Adipocyte (in vitro differentiated cells): Measurements from ENCODE around the gene MAP1B.

ENCODE experiments used
- DNase-seq: peaks from one replicate; pipeline ENCODE4 v3.0.0-alpha.2; 2015; ENCODE audit warnings: low read depth
- H3K27me3 ChIP-seq: replicated peaks from 2 replicates; pipeline ENCODE4 v1.7.0; 2013; ENCODE audit warnings: mild to moderate bottlenecking, low read length, moderate library complexity; ENCODE audit not compliant: control insufficient read depth, insufficient read depth
- H3K36me3 ChIP-seq: 2 replicates; pipeline ENCODE4 v1.7.0; 2013; ENCODE audit warnings: low read length, mild to moderate bottlenecking, moderate library complexity; ENCODE audit not compliant: control insufficient read depth, insufficient read depth, severe bottlenecking
- H3K4me1 ChIP-seq: 2 replicates; pipeline ENCODE4 v1.7.0; 2013; ENCODE audit warnings: mild to moderate bottlenecking, low read length, moderate library complexity; ENCODE audit not compliant: control insufficient read depth, insufficient read depth
- H3K4me3 ChIP-seq: 2 replicates; pipeline ENCODE4 v1.7.0; 2013; ENCODE audit warnings: mild to moderate bottlenecking, low read length, moderate library complexity
- H3K9ac ChIP-seq: 2 replicates; pipeline ENCODE4 v1.7.0; 2013; ENCODE audit warnings: mild to moderate bottlenecking, low read length, moderate library complexity
- H3K9me3 ChIP-seq: 2 replicates; pipeline ENCODE4 v1.7.0; 2013; ENCODE audit warnings: mild to moderate bottlenecking, low read length, moderate library complexity; ENCODE audit not compliant: control insufficient read depth

Gene MAP1B

DNA sequence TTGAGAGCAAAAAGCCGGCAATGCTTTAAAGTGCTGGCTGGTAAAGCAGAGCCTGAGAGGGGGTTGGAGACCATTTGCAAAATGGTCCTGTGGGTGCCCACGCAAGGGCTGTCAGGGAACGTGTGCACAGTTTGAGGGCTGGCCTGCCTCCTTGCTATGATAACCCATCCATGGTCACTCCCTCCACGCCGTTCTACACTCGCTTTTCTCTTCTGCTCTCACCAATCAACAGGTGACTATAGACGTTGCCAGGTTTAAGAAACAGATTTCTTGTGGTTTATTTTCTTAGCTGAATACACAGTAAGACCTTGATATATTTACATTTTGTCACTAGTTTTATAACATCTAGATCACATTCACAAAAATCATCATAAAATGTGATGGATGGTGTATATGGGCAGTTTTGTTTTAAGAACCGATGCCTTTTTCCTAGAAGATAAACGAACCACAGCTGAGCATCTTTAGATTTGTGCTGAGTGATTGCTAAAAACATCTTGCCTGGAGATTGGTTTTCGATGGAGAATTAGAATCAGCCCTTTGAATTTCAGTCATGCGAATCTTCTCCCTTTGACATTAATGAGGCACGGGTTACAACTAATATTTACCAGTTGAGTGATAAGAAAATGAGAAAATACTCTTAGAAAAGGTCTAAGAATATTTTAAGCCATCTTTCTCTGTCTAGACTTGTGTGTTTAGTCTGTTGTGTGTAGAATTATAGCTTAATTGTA lies 13.9 kb downstream of the MAP1B start:
- no peak overlapping the region for H3K9ac ChIP-seq
- no peak for DNase-seq
- peaks cover 31% of the 10 kb centered on the region for H3K4me1 ChIP-seq
- no peaks in the 10 kb centered on the region for H3K27me3 ChIP-seq
- peaks cover 87% of the 10 kb centered on the region for H3K36me3 ChIP-seq
- no peaks in the 10 kb centered on the region for H3K9me3 ChIP-seq
- no peak overlapping the region for H3K4me3 ChIP-seq

- H3K4me1 ChIP-seq = peaks cover 33% of the 10 kb centered on the region
- no peak overlapping the region for H3K4me3 ChIP-seq
- no peaks in the 10 kb centered on the region for H3K27me3 ChIP-seq
- no peak for DNase-seq
- H3K9me3 ChIP-seq = no peaks in the 10 kb centered on the region
- H3K9ac ChIP-seq = no peak overlapping the region
- peaks cover 85% of the 10 kb centered on the region for H3K36me3 ChIP-seq
Measured at GRCh38 chr5:72121780-72122445, 14.6 kb downstream of the MAP1B start.

- Histone ChIP-seq H3K4me1 (peaks cover 34% of the 10 kb centered on the region), H3K4me3 (no peak overlapping the region), H3K27me3 (no peaks in the 10 kb centered on the region), H3K9me3 (no peaks in the 10 kb centered on the region), H3K9ac (no peak overlapping the region), H3K36me3 (peaks cover 85% of the 10 kb centered on the region)
- DNase-seq = no peak
Measured at GRCh38 chr5:72122602-72123001, 15.3 kb downstream of the MAP1B start.

GRCh38 chr5:72123764-72124376 lies 16.6 kb downstream of the MAP1B start:
- Histone ChIP-seq H3K27me3 (no peaks in the 10 kb centered on the region), H3K4me1 (peaks cover 34% of the 10 kb centered on the region), H3K9me3 (no peaks in the 10 kb centered on the region), H3K36me3 (peaks cover 78% of the 10 kb centered on the region), H3K9ac (no peak overlapping the region), H3K4me3 (no peak overlapping the region)
- no peak for DNase-seq

DNA sequence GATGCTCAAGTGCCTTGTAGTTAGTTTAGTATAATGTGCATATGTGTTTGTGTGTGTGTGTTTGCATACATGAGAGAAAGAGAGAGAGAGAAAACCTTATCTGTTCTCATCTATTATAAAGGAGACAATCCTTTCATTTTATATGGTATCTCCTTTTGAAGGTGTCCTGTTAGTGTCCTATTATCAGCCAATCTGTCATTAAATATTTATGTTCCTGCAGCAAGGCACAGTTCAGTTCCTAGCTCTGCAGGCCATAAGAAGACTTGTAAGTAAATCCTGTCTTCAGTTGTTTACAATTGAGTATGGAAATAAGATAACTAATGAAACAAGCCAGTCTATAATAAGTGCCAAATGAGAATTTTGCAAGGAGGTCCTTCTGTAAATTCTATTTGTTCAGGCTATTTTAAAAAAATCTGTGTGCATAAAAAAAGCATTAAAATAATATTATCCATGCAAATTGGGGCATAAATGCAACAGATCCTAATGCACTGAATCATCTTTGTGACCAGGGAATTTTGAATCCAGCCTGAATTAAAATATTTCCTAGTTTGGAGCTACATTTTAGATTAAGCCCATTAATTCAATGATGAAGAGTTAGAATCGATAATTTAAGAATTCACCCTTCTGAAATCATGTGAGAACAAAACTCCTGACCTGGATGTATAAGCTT lies 18.1 kb downstream of the MAP1B start:
- no peak for DNase-seq
- peaks cover 43% of the 10 kb centered on the region for H3K4me1 ChIP-seq
- no peaks in the 10 kb centered on the region for H3K27me3 ChIP-seq
- H3K9ac ChIP-seq = peak overlapping the region; percentile 27
- peaks cover 65% of the 10 kb centered on the region for H3K36me3 ChIP-seq
- no peaks in the 10 kb centered on the region for H3K9me3 ChIP-seq
- H3K4me3 ChIP-seq = peak overlapping the region; percentile 45

DNA sequence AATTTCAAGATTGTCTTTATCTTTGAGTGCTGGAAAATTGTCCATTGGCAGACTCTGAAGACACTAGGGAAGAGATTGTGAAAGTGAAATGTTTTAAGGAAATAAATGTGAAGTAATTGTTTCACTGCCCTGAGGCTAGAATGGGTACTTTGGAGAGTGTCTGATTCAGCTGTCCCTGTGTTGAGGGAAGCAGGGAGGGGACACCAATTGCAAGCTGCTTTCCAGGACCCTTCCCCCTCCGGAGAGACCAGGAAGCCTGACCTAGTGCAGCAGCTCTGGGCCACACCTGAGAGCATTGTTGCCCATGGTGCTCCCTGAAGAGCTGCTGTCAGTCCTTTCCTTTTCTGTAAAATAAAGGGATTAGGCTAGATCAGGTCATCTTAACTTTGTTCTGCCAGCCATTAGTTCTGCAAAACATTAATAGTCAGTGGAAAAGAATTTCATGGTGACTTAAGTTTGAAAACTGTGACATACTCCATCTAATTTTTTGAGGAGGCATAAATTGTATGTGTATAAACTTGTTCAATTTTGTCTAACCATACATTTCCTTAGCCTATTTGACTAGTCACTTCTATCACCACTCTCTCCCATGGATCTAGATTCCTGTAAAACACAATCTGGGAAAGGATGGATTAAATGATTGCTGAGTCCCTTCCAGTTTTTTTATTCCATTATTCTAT lies 18.8 kb downstream of the MAP1B start:
- Histone ChIP-seq H3K4me3 (peak overlapping the region; percentile 45), H3K36me3 (peaks cover 63% of the 10 kb centered on the region), H3K9ac (peak overlapping the region; percentile 27), H3K4me1 (peaks cover 50% of the 10 kb centered on the region), H3K27me3 (no peaks in the 10 kb centered on the region), H3K9me3 (no peaks in the 10 kb centered on the region)
- DNase-seq = peak; percentile 76

DNA sequence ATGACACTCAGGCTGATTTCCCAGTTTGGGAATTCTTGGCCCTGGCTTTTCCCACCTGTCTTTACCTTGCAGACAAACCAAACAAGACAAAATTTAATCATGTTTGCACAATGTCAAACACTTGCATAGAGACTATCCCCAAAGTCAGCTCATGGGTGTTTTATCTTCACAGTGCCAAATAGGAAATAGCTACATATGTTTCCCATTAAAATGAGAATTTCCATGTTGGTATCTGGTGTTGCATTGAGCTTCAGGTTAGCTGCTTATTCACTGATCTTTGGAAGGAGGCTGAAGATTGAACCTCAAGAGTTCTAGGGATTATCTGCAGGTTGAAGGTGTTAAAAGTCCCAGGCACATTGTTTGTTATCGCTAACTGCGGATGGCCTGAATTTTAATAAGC lies 19.5 kb downstream of the MAP1B start:
- Histone ChIP-seq H3K27me3 (no peaks in the 10 kb centered on the region), H3K9me3 (no peaks in the 10 kb centered on the region), H3K36me3 (peaks cover 63% of the 10 kb centered on the region), H3K4me3 (no peak overlapping the region), H3K4me1 (peaks cover 57% of the 10 kb centered on the region), H3K9ac (no peak overlapping the region)
- DNase-seq = peak; percentile 55

GRCh38 chr5:72129725-72130124 lies 22.4 kb downstream of the MAP1B start:
- Histone ChIP-seq H3K27me3 (no peaks in the 10 kb centered on the region), H3K9ac (peak overlapping the region; percentile 51), H3K4me1 (peaks cover 80% of the 10 kb centered on the region), H3K36me3 (peaks cover 53% of the 10 kb centered on the region), H3K4me3 (no peak overlapping the region), H3K9me3 (no peaks in the 10 kb centered on the region)
- peak; percentile 53 for DNase-seq

DNA sequence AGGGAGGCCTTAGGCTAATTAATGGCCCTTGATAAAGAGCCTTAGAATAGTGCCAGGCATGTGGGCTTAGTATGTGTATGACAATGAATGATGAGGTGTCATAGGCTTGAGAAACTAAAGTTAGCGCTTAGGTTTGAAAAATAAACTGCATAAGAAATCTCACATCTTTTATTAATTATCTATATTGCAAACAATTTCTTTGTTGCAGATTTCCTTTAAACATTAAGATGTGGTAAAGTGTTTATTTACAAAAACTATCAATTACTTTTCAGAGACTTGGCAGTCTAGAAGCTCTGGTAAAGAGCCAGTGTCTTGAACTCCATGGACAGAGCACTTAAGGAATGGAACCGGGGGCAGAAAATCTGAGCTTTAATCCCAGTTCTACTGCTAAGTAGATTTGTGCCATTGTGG lies 23.1 kb downstream of the MAP1B start:
- DNase-seq = peak; percentile 61
- Histone ChIP-seq H3K27me3 (no peaks in the 10 kb centered on the region), H3K4me3 (peak overlapping the region; percentile 47), H3K4me1 (peaks cover 74% of the 10 kb centered on the region), H3K36me3 (peaks cover 52% of the 10 kb centered on the region), H3K9ac (peak overlapping the region; percentile 40), H3K9me3 (no peaks in the 10 kb centered on the region)

DNA sequence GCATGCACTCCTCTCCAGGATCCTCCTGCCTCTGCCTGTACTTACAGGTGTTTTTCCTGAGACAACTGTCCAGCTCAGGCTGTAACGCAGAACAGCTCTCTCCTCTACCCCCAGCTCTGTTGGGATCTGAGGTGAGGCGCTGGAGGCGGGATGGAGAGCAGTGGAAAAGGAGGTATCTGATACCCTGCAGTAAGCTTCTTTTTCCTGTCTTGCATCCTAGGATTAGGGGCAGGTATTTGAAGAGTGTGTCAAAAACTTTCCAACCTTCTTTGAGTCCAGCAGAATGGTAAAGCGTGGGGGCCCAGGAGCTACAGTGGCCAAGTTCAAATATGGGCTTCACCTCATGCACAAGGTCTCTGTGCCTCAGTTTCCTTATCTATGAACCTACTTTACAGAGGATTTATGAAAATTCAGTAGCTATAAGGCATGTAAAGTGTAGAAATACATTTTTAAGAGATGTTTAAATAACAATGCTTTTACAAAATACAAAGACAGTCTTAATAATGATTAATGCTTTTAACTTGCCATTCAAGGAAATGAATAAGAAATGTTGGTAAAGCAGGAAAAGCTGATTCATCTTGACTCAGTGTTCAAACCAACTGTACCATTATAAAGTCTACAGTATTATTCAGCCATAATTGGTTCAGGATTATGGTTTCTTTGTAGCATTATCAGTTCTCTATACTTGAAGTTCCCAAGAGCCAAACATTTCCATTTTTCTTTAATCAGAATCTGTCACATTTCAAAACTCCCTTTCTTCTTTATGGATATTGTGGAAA lies 26.1 kb downstream of the MAP1B start:
- Histone ChIP-seq H3K4me3 (no peak overlapping the region), H3K27me3 (no peaks in the 10 kb centered on the region), H3K36me3 (peaks cover 38% of the 10 kb centered on the region), H3K9ac (no peak overlapping the region), H3K9me3 (no peaks in the 10 kb centered on the region), H3K4me1 (peaks cover 75% of the 10 kb centered on the region)
- no peak for DNase-seq
